Prostate gland (tissue), 2 donors: ENCODE results near the gene SLC24A3.

Experiments used
- CTCF ChIP-seq, 4 experiments: fragments of 200-600 bp in 2 of 4; fragments of 450-650 bp in 2 of 4; sonication (generic) in 2 of 4; IDR thresholded peaks; 1 replicate in 3 of 4; 2 replicates in 1 of 4; pipeline ENCODE4 v1.5.1; 2016 to 2019; ENCODE audit warnings: antibody characterized with exemption in 4 of 4, mild to moderate bottlenecking in 2 of 4, moderate library complexity in 2 of 4
- POLR2A ChIP-seq: fragments of 450-650 bp; IDR thresholded peaks from one replicate; pipeline ENCODE4 v1.6.1; 2016; ENCODE audit warnings: antibody characterized with exemption, mild to moderate bottlenecking
- POLR2AphosphoS5 ChIP-seq: sonication (generic); formaldehyde crosslinking; IDR thresholded peaks from one replicate; pipeline ENCODE4 v1.6.1; 2017; ENCODE audit warnings: antibody characterized with exemption

- TF ChIP-seq POLR2A (no peak), CTCF (IDR thresholded peaks at IDR 0.05) (no peak), POLR2AphosphoS5 (no peak)
Observed at GRCh38 chr20:19677336-19677735, 464.9 kb downstream of the SLC24A3 start.
